Astrocyte (in vitro differentiated cells and primary cell): ENCODE measurements around the gene KLHL5.

ENCODE experiments used
- CTCF ChIP-seq: IDR thresholded peaks from 2 replicates; pipeline ENCODE4 v1.5.1; 2011; ENCODE audit warnings: low read depth, mild to moderate bottlenecking, inconsistent platforms, low read length, moderate library complexity; ENCODE audit not compliant: insufficient read depth
- EZH2 ChIP-seq: IDR thresholded peaks from 2 replicates; pipeline ENCODE4 v1.6.1; 2012; ENCODE audit warnings: mild to moderate bottlenecking, low read length, inconsistent platforms; ENCODE audit not compliant: insufficient read depth

GRCh38 chr4:39014028-39014427 is 48.0 kb upstream of the KLHL5 start:
- no peak for TF ChIP-seq CTCF
- no peak for TF ChIP-seq EZH2
